HG03045 (cell line): Measurements from ENCODE around the gene SLC25A34.

Experiments
- ATAC-seq: cut with Tn5 transposase; IDR thresholded peaks from one replicate; pipeline ENCODE4 v1.9.1; 2021; ENCODE audit warnings: mild to moderate bottlenecking, moderate library complexity; ENCODE audit not compliant: unreplicated experiment

Gene SLC25A34

DNA sequence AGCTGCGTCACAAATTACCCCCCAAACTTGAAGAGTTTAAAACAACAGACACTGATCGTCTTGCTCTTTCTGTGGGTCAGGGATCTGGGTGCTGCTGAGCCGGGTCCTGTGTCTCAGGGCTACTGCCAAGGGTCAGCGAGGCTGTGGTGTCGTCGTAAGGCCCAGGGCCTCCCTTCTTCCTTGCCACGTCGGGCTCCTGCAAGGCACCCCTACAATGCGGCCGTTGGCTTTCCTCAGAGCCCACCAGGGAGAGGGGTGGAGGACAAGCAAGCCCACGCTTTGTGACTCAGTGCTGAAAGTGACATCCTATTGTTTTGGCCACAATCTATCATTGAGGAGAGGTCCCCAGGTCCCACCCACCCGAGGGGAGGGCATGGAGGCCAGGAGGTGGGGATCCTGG lies 14.9 kb downstream of the SLC25A34 start:
- no peak for ATAC-seq

DNA sequence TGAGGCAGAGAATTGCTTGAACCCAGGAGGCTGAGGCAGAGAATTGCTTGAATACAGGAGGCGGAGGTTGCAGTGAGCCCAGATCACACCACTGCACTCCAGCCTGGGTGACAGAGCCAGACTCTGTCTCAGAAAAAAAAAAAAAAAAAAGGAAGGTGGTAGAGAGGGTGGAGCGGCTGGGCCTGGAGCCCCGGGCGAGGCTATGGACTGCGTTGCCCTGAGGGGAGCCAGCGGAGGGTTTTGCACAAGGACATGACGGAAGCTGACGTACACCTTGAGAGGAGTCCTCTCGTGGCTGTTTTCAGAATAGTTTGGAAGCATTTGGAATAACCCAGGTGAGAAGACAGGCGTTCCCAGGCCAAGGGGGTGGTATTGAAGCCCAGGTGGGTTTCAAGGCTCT lies 15.7 kb downstream of the SLC25A34 start:
- ATAC-seq: no peak

DNA sequence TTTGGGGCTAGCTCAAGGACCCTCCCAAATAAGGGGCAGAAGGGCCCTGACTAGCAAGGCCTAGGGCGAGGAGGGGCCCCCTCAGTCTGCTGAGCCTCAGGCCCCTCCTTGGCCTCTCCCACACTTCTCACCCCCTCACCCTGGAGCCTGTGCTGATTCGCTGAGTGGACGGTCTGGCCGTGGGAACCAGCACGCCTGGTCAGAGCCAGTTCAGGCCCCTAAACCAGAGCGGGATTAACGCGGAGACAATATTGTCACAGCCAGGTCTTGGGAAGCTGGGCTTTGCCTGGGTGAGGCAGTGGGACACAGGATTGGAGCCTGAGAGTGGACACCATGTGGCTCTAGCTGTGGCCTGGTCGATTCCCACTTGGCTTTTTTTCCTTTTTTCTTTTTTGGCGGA lies 17.7 kb downstream of the SLC25A34 start:
- ATAC-seq: no peak

DNA sequence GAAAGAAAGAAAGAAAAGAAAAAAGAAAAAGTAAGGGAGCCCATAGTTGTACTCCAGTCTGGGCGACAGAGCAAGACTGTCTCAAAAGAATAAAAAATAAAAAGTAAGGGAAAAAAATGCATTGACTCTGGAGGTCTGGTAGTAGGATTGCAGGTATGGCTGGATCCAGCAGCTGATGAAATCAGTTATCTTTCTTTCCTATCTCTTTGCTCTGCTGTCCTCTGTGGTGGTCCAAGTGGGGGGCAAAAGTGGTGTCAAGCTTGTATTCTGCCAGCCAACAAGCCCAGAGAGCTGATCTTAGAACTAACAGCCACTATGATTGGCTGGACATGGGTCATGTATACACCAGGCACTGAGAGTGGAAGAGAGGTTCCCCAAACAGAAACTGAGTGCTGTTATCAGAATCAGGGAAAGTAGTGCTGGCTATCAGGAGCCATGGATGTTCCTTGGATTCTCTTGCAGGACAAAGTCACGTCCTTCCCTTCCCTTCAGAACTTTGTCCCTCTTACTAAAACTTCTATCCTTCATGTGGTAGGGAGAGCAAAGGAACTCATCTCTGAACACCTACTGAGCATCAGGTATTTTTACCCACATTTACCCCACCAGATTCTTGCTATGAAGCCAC lies 19.1 kb downstream of the SLC25A34 start:
- ATAC-seq: no peak

DNA sequence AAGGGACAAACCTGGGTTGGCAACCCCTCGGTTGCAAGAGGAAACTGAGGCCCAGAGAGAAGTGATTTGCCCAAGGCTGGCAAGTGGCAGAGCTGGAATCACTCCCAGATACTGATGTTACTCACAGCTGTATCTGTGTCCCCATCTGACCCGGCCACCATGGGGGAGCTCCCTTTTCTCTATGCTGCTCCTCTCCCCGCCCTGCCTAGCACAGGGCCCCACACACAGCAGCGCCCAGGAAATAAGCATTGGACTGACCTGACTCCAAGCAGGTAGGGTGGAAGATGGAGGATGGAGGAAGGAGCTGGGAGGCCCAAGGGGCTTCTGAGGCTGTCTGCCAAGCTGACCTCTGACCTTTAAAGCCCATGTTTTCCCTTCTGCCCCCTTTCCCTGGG lies 19.6 kb downstream of the SLC25A34 start:
- ATAC-seq: no peak

DNA sequence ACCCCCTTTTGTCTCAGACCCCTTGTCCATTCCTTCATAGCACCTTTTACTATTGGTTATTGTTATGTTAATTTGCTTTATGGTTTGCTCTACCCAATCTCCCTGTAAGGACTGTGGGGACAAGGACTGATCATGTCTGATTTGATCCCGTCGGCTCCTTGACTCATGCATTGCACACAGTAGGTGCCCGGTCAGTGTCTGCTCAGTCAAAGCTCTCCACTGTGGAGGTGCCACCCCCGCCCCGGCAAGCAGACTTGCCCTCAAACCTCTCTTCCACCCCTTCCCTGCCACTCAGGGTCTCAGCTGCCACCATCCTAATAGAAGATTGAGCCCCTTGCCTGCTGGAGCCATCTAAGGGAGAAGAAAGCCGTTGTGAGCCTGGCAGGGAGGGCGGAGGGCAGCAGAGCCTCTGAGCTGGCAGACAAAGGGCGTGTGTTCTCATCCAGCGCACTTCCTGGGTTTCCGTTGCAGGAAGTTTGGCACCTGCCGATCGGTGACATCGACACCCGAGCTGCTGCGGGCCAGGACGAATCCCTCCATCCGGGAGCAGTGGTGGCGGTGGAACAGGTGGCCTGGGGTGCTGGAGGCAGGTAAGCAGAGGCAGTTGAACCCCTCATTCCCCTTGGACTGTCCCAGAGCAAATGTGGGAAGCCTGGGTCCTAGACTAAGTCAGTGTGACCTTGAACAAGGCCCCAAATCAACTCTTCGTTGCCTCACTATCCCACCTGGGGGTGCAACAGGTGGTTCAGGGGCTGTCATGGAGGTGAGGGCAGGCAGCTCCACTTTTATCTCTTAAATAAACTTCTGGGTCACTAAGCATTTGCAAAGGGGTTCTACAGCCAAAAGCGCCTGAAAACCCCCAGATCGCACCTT lies 20.3 kb downstream of the SLC25A34 start:
- no peak for ATAC-seq

DNA sequence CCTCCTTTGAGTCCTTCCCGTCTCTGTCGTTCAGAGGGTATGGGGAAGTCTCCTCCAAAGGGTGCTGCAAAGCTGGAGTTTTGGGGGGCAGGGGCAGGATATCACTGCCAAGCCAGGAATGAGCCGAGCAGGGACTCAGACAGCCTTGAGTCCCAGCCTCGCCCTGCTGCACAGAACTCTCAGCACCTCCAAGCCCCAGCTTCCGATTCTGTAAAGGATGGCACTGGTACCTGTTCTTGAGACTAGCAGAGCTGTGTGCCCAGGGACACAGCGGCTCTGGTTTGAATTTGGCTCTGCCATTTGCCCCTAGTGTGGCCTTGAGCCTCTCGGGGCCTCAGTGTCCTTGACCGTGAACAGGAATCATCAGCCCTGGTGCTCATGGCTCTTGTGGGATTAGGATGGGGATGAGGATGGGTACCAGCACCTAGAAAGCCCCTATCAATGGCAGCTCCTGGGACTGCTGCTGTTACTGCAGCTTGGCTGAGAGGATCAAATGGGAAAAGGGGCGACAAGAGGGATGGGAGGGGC lies 21.0 kb downstream of the SLC25A34 start:
- no peak for ATAC-seq

DNA sequence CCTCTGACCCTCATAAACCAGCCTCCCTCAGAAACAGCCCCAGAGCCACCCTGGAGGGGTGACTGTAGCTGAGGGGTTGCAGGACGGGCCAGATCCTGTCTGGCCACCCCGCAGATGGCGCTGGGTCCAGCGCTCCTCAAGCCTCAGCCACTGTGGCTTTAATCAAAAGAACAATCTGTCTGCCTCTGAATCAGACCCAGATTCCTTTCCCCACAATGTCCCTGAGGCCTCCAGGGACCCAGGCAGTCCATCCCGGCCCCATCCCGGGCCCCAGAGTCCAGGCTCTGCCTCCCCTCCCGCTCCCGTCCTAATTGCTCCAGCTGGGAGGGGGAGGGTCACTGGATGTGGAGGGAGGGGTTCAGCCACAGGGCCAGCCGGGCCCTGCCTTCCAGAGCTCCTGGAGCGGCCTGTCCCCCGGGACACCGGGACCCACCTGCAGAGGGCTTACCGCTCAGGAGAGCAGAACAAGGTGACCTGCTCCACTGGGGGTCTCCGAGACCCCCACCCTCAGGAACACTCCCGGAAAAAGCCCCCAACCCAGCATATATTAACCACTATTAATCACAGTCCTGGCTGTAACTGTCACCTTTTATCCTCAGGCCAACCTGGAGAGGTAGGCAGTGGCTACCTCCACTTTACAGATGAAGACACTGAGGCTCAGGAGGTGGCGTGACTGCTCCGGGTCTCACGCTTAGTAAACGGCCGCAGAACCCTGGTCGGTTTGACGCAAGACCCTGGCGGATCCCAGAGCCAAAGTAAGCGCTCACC lies 21.7 kb downstream of the SLC25A34 start:
- ATAC-seq: no peak

DNA sequence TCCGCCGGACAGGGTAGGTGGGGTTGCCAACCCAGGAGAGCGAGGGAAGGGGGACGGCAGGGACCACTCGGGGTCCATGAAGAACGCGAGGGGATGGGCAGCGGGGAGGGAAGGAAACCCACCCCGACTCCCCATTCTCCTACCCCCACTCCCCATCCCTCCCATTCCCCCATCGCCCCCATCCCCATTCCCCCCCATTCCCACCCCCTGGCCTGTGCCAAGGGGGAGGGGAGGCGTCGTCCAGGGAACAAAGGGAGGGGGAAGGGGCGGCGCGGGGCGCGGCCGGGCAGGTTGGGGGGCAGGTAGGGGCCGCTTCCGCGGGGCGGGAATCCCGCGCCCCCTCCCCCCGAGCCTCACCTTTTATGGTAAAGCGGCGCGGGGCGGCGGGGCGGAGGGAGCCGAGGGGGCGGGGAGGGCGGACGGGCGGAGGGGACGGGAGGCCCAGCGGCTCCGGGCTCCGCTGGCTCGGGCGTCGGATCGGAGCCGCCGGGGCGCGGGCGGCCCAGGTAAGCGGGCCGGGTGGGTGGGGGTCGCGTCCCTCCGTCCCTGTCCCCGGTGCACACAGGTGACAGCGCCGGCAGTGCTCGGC lies 22.4 kb downstream of the SLC25A34 start, which contains the start of gene FBLIM1:
TSS of gene FBLIM1 (plus strand) at position 453 of the 589 bp plus-strand sequence. CDS start 6,189 bp downstream, outside the sequence.
- ATAC-seq: no peak

DNA sequence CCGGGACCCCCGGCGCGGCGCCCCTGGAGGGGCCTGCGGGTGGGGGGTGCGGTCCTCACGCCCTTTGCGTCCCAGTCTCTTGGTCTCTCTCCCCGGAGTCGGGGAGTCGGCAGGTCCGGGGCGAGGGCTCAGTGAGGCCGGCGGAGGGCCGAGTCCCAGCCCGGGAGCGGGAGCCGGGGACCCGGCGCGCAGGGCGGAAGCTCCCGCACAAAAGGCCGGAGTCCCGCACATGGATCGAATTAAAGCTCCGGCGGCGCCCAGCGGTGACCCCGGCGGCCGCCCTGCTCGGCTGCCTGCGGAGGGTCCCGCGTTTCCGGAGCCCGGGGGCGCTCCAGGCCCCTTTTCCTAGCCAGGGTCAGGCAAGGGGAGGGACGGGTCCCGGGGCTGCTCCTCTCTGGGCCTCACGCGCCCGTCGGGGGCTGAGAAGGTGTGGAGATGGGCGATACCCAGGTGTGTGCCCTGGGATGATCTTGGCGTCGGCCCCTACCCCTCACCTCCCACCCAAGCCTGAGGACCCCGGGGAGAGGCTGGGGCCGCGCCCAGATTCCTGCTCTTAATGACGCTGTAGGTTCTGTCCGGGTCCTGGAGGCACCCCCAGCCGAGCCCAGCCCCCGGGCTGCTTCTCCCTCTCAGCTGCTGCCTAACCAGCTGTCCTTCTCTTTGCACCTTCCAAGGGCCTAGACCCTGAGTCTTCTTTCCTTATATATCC lies 23.0 kb downstream of the SLC25A34 start:
- no peak for ATAC-seq

DNA sequence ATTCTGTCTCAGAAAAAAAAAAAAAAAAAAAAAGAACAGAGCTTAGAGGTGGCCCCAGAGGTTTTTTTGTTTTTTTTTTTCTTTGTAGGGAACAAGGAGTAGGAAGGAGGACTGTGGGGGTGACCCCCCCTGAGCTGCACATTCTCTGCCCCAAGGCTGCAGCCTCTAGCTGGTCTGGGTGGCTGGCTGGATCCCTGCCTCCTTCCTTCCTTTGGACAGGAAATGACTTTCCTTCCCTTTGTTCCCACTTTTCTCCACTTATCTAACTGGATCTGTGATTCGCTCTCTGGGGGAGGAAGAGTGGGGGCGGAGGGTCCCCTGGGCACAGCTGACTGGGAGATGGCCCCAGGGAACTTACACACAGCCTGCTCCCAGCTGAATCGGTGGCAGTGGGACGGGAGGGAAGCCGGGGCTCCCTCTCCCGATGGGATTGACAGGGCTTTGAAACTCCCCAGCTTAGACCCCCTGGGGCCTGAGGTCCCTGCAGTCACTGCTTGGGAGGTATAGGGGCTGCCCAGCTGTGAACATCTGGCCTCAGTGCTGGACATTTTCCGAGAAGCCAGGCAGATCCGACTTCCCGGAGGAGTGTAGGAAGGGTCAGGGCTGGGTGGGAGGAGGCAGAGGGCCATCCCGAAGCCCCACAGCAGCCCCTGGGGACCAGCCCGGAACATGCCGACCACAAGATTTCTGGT lies 24.6 kb downstream of the SLC25A34 start:
- ATAC-seq: no peak

DNA sequence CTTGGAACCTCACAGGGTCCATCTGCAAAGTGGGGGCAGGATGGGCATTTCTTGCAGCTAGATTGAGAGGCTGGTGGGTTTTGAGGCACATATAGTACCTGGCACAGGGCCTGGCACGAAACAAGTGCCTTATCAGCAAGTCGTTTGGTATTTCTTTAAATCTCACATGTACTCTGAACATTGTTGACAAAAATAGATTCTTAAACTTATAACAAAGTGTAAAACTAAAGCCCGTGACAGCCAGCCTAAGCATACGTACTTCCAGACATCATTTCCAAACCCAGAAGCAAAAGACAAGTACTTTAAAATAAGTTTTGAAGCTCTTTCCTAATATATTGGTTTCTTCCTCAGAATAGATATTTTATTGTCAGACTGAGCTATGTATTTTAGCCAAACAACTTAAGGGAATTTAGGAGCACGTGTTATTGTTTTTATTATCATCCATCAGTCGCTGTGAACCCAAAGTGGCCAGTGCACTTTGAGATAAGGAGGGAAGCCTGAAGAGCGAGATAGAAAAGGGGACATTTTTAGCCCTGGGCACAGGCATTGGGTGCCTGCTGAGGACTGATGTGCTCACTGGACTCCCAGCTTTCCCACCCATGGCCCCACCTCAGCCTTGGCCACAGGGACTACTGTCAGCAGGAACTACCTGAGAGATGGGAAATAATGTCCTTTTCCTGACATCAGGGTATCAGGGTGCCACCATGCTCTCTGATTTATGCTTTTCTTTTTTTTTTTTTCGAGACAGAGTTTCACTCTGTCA lies 25.5 kb downstream of the SLC25A34 start:
- ATAC-seq: no peak

DNA sequence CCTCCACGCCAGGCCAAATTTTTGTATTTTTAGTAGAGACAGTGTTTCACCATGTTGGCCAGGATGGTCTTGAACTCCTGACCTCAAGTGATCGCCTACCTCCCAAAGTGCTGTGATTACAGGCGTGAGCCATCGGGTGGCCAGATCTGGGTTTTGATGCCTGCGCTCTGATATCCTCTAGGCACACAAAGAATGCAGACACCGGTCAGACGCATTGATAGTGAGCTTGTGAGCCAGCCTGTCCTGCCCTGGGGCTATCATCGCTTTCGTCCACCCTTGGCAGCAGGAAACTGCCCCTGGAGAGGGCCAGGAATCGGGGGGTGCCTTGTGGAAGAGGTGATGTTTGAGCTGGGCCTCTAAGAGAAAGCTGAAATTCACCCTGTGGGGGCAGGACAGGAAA lies 26.5 kb downstream of the SLC25A34 start:
- ATAC-seq: no peak

DNA sequence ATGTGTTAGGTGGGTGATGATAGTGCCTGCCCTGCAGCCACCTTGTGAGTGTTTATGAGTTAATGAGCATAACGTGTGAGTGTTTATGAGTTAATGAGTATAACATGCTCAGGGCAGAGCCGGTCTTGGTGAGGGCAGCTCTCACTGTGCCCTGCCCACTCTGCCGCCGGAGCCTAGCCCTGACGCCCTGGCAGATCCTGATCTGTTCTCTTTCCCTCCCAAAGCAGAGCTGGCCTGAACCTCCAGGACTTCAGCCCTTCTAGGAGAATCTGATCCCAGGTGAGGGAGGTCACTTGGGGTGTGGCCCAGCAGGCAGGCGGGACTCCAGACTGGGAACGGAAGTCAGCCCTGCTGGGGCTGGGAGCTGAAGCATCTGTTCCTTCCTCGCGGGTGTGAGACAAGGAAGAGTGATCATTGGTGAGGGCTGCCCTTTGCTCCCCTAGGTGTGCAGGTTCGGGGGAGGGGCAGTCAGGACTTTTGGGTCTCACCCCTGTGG lies 28.3 kb downstream of the SLC25A34 start:
- ATAC-seq: no peak

DNA sequence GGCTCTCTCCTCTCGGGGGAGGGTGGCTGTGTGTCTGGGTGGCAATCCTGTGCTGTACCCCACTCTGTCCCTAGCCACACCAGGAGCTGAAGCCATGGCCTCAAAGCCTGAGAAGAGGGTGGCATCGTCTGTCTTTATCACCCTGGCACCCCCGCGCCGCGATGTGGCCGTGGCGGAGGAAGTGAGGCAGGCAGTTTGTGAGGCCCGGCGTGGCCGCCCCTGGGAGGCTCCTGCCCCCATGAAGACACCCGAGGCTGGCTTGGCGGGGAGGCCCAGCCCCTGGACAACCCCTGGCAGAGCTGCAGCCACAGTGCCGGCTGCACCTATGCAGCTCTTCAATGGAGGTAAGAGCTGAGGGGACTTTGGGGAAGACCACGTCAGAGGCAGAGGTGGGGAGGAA lies 28.8 kb downstream of the SLC25A34 start:
- ATAC-seq: no peak

DNA sequence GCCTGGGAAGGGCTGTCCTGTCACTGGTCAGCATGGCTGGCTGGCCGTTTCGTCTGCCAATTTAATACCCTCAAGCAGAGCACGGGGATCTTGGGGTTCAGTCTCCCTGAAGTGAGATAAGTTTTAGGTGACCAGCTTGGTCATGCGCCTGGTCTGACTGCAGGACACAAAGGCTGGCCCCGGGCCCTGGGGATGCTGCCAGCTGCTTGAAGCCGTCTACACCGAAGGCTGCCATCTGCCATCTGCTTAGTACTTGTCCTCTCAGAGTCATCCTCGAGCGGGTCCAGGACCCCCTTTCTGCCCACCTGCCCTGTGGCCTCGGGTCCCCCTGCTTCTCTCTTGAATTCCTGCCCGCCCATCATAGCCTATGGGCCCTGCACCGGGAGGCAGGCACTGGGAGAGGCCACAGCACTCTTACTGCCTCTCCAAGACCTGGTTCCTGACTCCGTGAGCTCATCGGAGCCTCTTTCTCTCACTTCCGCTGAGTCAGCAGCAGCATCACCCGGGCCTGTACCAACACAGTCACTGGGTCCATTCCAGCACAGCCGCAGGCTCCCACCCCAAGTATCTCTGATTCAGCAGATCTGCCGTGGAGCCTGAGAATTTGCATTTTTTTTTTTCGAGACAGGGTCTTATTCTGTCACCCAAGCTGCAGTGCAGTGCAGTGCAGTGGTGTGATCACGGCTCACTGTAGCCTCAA lies 29.6 kb downstream of the SLC25A34 start:
- no peak for ATAC-seq

DNA sequence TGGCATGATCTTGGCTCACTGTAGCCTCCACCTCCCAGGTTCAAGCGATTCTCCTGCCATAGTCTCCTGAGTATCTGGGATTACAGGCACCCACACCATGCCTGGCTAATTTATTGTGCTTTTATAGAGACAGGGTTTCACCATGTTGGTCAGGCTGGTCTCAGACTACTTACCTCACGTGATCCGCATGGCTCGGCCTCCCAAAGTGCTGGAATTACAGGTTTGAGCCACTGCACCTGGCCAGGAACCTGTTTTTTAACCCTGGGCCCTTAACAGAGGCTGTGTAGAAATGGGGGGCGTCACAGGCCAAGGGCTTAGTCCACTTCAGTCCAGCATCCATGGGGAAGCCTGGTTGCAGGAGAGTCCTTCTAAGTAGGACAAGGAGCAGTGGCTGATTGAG lies 31.9 kb downstream of the SLC25A34 start:
- ATAC-seq: no peak

DNA sequence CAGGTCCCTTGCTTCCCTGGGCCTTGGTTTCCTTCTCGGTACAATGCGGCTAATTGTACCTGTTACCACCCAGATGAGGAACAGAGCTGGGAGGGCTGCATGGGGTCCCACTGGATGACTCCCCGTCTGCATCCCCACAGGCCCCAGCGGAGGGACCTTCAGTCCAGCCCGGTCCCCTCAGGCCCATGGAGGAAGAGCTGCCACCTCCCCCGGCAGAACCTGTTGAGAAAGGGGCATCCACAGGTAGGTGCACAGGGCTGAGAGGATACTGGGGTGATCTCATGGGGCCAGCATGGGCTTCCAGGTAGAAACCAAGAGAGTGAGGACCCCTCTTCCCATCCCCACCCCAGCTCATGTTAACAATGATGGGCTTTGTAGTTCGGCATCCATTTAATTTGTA lies 32.3 kb downstream of the SLC25A34 start:
- ATAC-seq: no peak
